Testis (tissue), 3 donors: ENCODE results near the gene SPDEF. TPM values are rescaled to one million over a fixed set of nuclear protein-coding genes. Genes with fewer than 3 reads are reported as not detected.

ENCODE experiments used
- DNase-seq: peaks from one replicate; pipeline ENCODE4 v3.0.0-alpha.2; 2019
- H3K27ac ChIP-seq, 2 donors: fragments of 200-600 bp; sonication (generic); one replicate each; pipeline ENCODE4 v1.5.1; 2019
- H3K27me3 ChIP-seq: fragments of 200-600 bp; sonication (generic); one replicate; pipeline ENCODE4 v1.5.1; 2019
- H3K36me3 ChIP-seq: fragments of 200-600 bp; sonication (generic); one replicate; pipeline ENCODE4 v1.5.1; 2017; ENCODE audit warnings: low read depth; ENCODE audit errors: missing control alignments
- H3K4me1 ChIP-seq: fragments of 200-600 bp; sonication (generic); one replicate; pipeline ENCODE4 v1.5.1; 2019
- H3K4me3 ChIP-seq, 2 donors: fragments of 200-600 bp; sonication (generic); one replicate each; pipeline ENCODE4 v1.5.1; 2017 to 2019
- H3K9me3 ChIP-seq: fragments of 200-600 bp; sonication (generic); one replicate; pipeline ENCODE4 v1.5.1; 2017
- POLR2A ChIP-seq: fragments of 450-650 bp; IDR thresholded peaks from one replicate; pipeline ENCODE4 v1.6.1; 2017; ENCODE audit warnings: antibody characterized with exemption, mild to moderate bottlenecking, moderate library complexity
- WGBS, 2 donors: methylation state at CpG; one replicate each; pipeline ENCODE4 v1.1.5; 2018; 5-methylcytosine and 5-hydroxymethylcytosine counted together
- intact Hi-C: fragments of 100-400 bp; cut with DNase I; formaldehyde crosslinking; loops from one replicate; pipeline ENCODE4 v1.15.1; 2023; ENCODE audit warnings: low total_unique reads
- polyA plus RNA-seq: library from polyadenylated mRNA; stranded (reverse); fragments of 350-450 nt; fragmentation: Illumina TruSeq; extraction: RNeasy Lipid Tissue Mini Kit (QIAGEN cat#74804); gene quantifications from one replicate; pipeline ENCODE4 v1.2.3, GENCODE V29; 2014; ENCODE audit warnings: low read depth, low replicate concordance; ENCODE audit not compliant: insufficient read depth
- total RNA-seq, 2 donors: library from RNA; depleted of rRNA; stranded (reverse); fragments of >200 nt; gene quantifications; one replicate each; pipeline ENCODE4 v1.2.3, GENCODE V29; 2016
- TF ChIP-seq, protein P1 (sequence below), 3 experiments: fragments of 450-650 bp in 2 of 3; fragments of 200-600 bp in 1 of 3; sonication (generic) in 1 of 3; IDR thresholded peaks; one replicate each; pipeline ENCODE4 v1.5.1; 2016 to 2019; ENCODE audit warnings: antibody characterized with exemption in 3 of 3, mild to moderate bottlenecking in 2 of 3, moderate library complexity in 1 of 3

The SPDEF gene
- total and polyA plus RNA-seq, 3 donors from 2014 or later = 0.33 to 0.62 (median 0.47) TPM

DNA sequence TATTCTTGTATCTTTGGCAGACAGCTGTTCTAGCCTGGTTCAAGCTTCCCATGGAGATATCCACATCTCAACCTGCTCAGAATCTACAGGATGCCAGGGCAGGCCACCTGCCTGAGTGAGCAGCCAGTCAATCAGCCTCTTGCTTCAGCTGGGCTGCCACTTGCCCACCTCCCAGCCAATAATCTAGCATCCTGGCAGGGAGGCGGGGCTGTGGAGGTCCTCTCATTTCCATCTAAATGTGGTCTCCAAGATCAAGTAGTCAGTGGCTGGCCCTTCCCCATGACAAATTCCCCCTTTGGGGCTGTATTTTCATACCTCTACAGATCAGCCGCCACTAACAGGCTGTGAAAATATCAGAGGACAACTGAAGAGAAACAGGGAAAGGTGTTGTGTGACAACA lies 33.0 kb upstream of the SPDEF start:
- H3K27me3 ChIP-seq = no peaks in the 10 kb centered on the region
- no peaks in the 10 kb centered on the region for H3K9me3 ChIP-seq
- no peak overlapping the region for H3K4me3 ChIP-seq
- WGBS, 2 donors = 72 to 76% methylated on average over 2 of the region's 2 CpGs
- intact Hi-C loops = no loop called here
- DNase-seq = no peak
- H3K27ac ChIP-seq = no peak overlapping the region
- no peak for TF ChIP-seq POLR2A
- TF ChIP-seq, protein P1, sequence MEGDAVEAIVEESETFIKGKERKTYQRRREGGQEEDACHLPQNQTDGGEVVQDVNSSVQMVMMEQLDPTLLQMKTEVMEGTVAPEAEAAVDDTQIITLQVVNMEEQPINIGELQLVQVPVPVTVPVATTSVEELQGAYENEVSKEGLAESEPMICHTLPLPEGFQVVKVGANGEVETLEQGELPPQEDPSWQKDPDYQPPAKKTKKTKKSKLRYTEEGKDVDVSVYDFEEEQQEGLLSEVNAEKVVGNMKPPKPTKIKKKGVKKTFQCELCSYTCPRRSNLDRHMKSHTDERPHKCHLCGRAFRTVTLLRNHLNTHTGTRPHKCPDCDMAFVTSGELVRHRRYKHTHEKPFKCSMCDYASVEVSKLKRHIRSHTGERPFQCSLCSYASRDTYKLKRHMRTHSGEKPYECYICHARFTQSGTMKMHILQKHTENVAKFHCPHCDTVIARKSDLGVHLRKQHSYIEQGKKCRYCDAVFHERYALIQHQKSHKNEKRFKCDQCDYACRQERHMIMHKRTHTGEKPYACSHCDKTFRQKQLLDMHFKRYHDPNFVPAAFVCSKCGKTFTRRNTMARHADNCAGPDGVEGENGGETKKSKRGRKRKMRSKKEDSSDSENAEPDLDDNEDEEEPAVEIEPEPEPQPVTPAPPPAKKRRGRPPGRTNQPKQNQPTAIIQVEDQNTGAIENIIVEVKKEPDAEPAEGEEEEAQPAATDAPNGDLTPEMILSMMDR (IDR thresholded peaks at IDR 0.05) = no peak
- H3K36me3 ChIP-seq = no peaks in the 10 kb centered on the region
- no peaks in the 10 kb centered on the region for H3K4me1 ChIP-seq

- intact Hi-C loops = no loop called here
- Histone ChIP-seq H3K9me3 (no peaks in the 10 kb centered on the region), H3K4me3 (no peak overlapping the region), H3K36me3 (no peaks in the 10 kb centered on the region), H3K27me3 (no peaks in the 10 kb centered on the region), H3K4me1 (no peaks in the 10 kb centered on the region), H3K27ac (no peak overlapping the region)
- WGBS, 2 donors = 98 to 100% methylated on average over 1 to 2 of the region's 2 CpGs
- TF ChIP-seq POLR2A = no peak
- DNase-seq = no peak
These were observed 31.7 kb upstream of the SPDEF start for GRCh38 chr6:34587851-34588250.

DNA sequence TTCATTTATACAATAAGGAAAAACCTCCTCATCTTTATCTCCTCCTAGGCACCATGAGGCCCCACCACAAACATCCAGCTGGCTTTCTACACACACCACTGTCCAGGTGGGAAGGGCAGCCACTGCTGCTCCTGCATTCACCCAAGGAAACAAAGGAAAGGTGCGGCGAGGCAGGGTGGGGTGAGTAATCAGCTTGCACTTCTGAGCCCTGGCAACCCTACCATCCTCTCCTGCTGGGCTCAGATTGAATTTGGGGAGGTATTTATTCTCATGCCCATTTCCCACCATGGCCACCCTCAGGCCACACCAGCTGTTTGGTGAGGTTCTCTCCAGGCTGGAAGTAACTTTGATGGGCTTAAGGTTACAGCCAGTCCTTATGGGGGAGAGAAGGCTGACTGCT lies 31.2 kb upstream of the SPDEF start:
- Histone ChIP-seq H3K36me3 (no peaks in the 10 kb centered on the region), H3K27me3 (no peaks in the 10 kb centered on the region), H3K4me1 (no peaks in the 10 kb centered on the region), H3K27ac (no peak overlapping the region), H3K9me3 (no peaks in the 10 kb centered on the region), H3K4me3 (no peak overlapping the region)
- intact Hi-C loops = no loop called here
- WGBS, 2 donors = 93 to 94% methylated on average over 2 of the region's 2 CpGs
- TF ChIP-seq, protein P1 (IDR thresholded peaks at IDR 0.05) = no peak
- TF ChIP-seq POLR2A = no peak
- DNase-seq = no peak

DNA sequence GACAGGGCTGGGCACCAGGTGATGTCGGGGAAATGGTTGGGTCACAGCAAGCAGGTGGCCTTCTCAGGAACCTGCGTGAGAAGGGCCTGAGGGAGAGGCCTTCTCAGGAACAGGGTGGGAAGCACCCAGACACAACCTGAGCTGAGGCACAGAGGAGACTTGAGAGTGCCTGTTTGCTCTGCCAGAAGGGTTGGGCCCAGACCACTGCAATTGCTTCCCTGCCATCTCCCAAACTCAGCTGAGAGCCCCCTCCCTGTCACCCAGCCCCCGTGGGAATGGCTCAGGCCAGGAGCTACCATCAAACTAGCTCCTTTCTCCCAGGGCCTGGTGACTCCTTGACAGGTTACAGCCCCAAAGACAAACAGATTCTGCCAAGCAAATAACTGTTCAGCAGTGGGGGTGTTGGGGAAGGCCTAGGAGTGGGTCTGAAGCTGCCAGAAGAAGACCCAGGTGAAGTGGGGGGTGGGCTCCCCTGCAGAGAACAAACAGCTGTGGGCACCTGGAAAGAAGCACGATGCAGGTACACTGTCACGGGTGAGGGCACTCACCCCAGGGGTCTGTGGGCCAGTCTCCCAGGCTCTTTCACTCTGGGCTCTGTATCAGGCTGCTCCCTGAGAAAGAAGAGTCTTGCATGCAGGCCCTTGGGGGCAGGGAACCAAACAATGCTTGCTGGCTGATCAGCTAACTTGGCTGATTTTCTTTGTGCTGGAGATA lies 30.4 kb upstream of the SPDEF start:
- Histone ChIP-seq H3K4me1 (no peaks in the 10 kb centered on the region), H3K9me3 (no peaks in the 10 kb centered on the region), H3K27ac (no peak overlapping the region), H3K27me3 (no peaks in the 10 kb centered on the region), H3K4me3 (no peak overlapping the region), H3K36me3 (no peaks in the 10 kb centered on the region)
- TF ChIP-seq, protein P1 (IDR thresholded peaks at IDR 0.05) = no peak
- TF ChIP-seq POLR2A = no peak
- WGBS, 2 donors = 84 to 91% methylated on average over 4 to 5 of the region's 5 CpGs
- DNase-seq = no peak
- intact Hi-C loops = no loop called here

DNA sequence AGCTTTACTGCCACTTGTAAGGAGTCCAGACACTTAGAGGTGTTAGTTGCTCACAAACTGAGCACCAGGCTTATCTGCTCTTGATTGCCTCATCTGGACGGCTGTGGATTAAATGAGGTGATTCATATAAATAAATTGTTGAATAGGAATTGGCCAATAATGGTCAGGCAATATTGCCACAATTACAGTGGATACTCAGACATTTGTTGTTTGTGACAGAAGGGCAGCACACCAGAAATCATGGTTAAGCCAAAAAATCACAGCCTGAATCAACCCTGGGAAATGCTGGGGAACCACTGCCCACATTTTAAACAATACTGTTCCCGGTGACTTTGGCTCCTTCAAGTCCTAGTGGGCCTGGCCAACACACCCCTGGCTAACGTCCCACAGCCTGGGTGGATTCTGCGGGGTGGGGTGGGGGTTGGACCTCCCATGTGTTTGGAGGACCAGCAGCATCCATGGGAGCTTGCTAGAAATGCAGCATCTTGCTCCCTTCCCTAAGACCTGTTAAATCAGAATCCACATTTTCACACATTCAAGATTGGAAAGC lies 29.5 kb upstream of the SPDEF start:
- intact Hi-C loops = no loop called here
- no peaks in the 10 kb centered on the region for H3K4me1 ChIP-seq
- 34 to 52% methylated on average over 4 of the region's 4 CpGs for WGBS, 2 donors
- H3K9me3 ChIP-seq = no peaks in the 10 kb centered on the region
- no peak overlapping the region for H3K4me3 ChIP-seq
- no peaks in the 10 kb centered on the region for H3K36me3 ChIP-seq
- no peak for DNase-seq
- TF ChIP-seq POLR2A = no peak
- TF ChIP-seq, protein P1 (IDR thresholded peaks at IDR 0.05) = no peak
- H3K27ac ChIP-seq = no peak overlapping the region
- H3K27me3 ChIP-seq = no peaks in the 10 kb centered on the region
